ENCODE results near the gene FKBP8.

The FKBP8 gene

GRCh38 chr19:18520848-18521691, 22.3 kb downstream of the FKBP8 start:
- peak in 1 of 2 experiments; percentile 10 for DNase-seq

GRCh38 chr19:18519962-18520847, 23.2 kb downstream of the FKBP8 start:
- peak; percentile 50 to 53 for DNase-seq

- no peak for DNase-seq
These were observed 24.7 kb downstream of the FKBP8 start for GRCh38 chr19:18518639-18519038.

- no peak for DNase-seq
These were observed 25.8 kb downstream of the FKBP8 start for GRCh38 chr19:18517606-18518005.

GRCh38 chr19:18515959-18516358, 27.4 kb downstream of the FKBP8 start:
- DNase-seq: no peak

- no peak for DNase-seq
These were observed 28.3 kb downstream of the FKBP8 start for GRCh38 chr19:18514800-18515682.

GRCh38 chr19:18513868-18514267, 29.5 kb downstream of the FKBP8 start:
- DNase-seq: no peak

GRCh38 chr19:18510216-18510615, 33.2 kb downstream of the FKBP8 start:
- DNase-seq: no peak

GRCh38 chr19:18508585-18508984, 34.8 kb downstream of the FKBP8 start:
- DNase-seq: no peak

- no peak for DNase-seq
These were observed 35.5 kb downstream of the FKBP8 start for GRCh38 chr19:18507727-18508440.

GRCh38 chr19:18507021-18507726, 36.2 kb downstream of the FKBP8 start:
- no peak for DNase-seq

GRCh38 chr19:18506101-18506930, 37.1 kb downstream of the FKBP8 start:
- DNase-seq: no peak

- DNase-seq: peak in 1 of 2 experiments; percentile 15
These were observed 38.3 kb downstream of the FKBP8 start for GRCh38 chr19:18504886-18505610.

- no peak for DNase-seq
These were observed 39.1 kb downstream of the FKBP8 start for GRCh38 chr19:18503971-18504885.

GRCh38 chr19:18503337-18503970, 39.9 kb downstream of the FKBP8 start:
- no peak for DNase-seq

GRCh38 chr19:18502638-18503294, 40.6 kb downstream of the FKBP8 start:
- DNase-seq: no peak

GRCh38 chr19:18502246-18502637, 41.1 kb downstream of the FKBP8 start:
- DNase-seq: no peak

GRCh38 chr19:18501832-18502231, 41.5 kb downstream of the FKBP8 start:
- DNase-seq: no peak

Measured in activated CD4-positive, alpha-beta T cell treated with anti-CD3 and anti-CD28 coated beads, Interleukin-2, amount 50 U/mL, for 4 hours (primary cell).